ENCODE data around the gene RFTN2. TPM values are rescaled to one million over a fixed set of nuclear protein-coding genes. Genes with fewer than 3 reads are reported as not detected.
"Not testable (repeated sequence)": the region's sequence is repeated elsewhere in the genome, so short reads cannot be mapped to it uniquely, and the experiment has no call there.

Gene RFTN2
- total and polyA plus RNA-seq, 4 donors, result 0.40 to 22.6 (median 2.0) TPM

GRCh38 chr2:197558393-197558792 is 117.0 kb downstream of the RFTN2 start:
- TF ChIP-seq CTCF (IDR thresholded peaks at IDR 0.05; ENCODE audit: control extremely low read depth, extremely low read depth), result no peak
- Histone ChIP-seq H3K9me3 (ENCODE audit: control insufficient read depth in 4 of 4, insufficient read depth in 3 of 4, low read length in 3 of 4) (no peaks in the 10 kb centered on the region), H3K27me3 (ENCODE audit: control insufficient read depth in 3 of 3, insufficient read depth in 3 of 3, low read length in 2 of 3) (no peaks in the 10 kb centered on the region), H3K9ac (ENCODE audit: insufficient read depth in 1 of 2, low read length in 2 of 2) (no peak overlapping the region), H3K27ac (ENCODE audit: low read depth in 1 of 2, low read length in 1 of 2) (no peak overlapping the region), H3K4me3 (no peak overlapping the region), H3K4me1 (ENCODE audit: control insufficient read depth in 5 of 5, insufficient read depth in 5 of 5, low read length in 5 of 5) (peaks cover 0 to 5% (median 0%) of the 10 kb centered on the region in 5 donors), H3K36me3 (ENCODE audit: control insufficient read depth in 4 of 4, insufficient read depth in 4 of 4, low read length in 4 of 4) (peaks cover 0 to 13% (median 6%) of the 10 kb centered on the region in 4 donors)
- ATAC-seq (ENCODE audit: insufficient read depth, low FRiP score) (no peak), DNase-seq (no peak)
- WGBS, 2 donors, result 96 to 97% methylated on average over 3 of the region's 3 CpGs

- no peaks in the 10 kb centered on the region for H3K27me3 ChIP-seq (ENCODE audit: control insufficient read depth in 3 of 3, insufficient read depth in 3 of 3, low read length in 2 of 3)
- 15 to 30% methylated on average over 1 of the region's 1 CpG for WGBS, 2 donors
- DNase-seq (peak in 2 of 3 donors; percentile 16 to 37), ATAC-seq (ENCODE audit: insufficient read depth, low FRiP score) (peak; percentile 45)
- H3K9ac ChIP-seq (ENCODE audit: insufficient read depth in 1 of 2, low read length in 2 of 2), result no peak overlapping the region
- H3K4me3 ChIP-seq, result no peak overlapping the region
- no peaks in the 10 kb centered on the region for H3K9me3 ChIP-seq (ENCODE audit: control insufficient read depth in 4 of 4, insufficient read depth in 3 of 4, low read length in 3 of 4)
- TF ChIP-seq CTCF (IDR thresholded peaks at IDR 0.05; ENCODE audit: control extremely low read depth, extremely low read depth), result no peak
- H3K27ac ChIP-seq (ENCODE audit: low read depth in 1 of 2, low read length in 1 of 2), result no peak overlapping the region
- H3K4me1 ChIP-seq (ENCODE audit: control insufficient read depth in 5 of 5, insufficient read depth in 5 of 5, low read length in 5 of 5), result peaks cover 0 to 5% (median 0%) of the 10 kb centered on the region in 5 donors
- peaks cover 0 to 17% (median 8%) of the 10 kb centered on the region in 4 donors for H3K36me3 ChIP-seq (ENCODE audit: control insufficient read depth in 4 of 4, insufficient read depth in 4 of 4, low read length in 4 of 4)
These were observed 118.9 kb downstream of the RFTN2 start for GRCh38 chr2:197556456-197556855.

- Histone ChIP-seq H3K27ac (ENCODE audit: low read depth in 1 of 2, low read length in 1 of 2) (no peak overlapping the region), H3K27me3 (ENCODE audit: control insufficient read depth in 3 of 3, insufficient read depth in 3 of 3, low read length in 2 of 3) (no peaks in the 10 kb centered on the region), H3K9ac (ENCODE audit: insufficient read depth in 1 of 2, low read length in 2 of 2) (no peak overlapping the region), H3K9me3 (ENCODE audit: control insufficient read depth in 4 of 4, insufficient read depth in 3 of 4, low read length in 3 of 4) (no peaks in the 10 kb centered on the region), H3K4me3 (no peak overlapping the region), H3K36me3 (ENCODE audit: control insufficient read depth in 4 of 4, insufficient read depth in 4 of 4, low read length in 4 of 4) (peaks cover 6 to 20% (median 8%) of the 10 kb centered on the region in 4 donors), H3K4me1 (ENCODE audit: control insufficient read depth in 5 of 5, insufficient read depth in 5 of 5, low read length in 5 of 5) (peaks cover 0 to 5% (median 0%) of the 10 kb centered on the region in 5 donors)
- no peak for TF ChIP-seq CTCF (IDR thresholded peaks at IDR 0.05; ENCODE audit: control extremely low read depth, extremely low read depth)
- ATAC-seq (ENCODE audit: insufficient read depth, low FRiP score) (no peak), DNase-seq (no peak)
These were observed 119.9 kb downstream of the RFTN2 start for GRCh38 chr2:197555467-197555866.

GRCh38 chr2:197551260-197551659 is 124.1 kb downstream of the RFTN2 start:
- not testable (repeated sequence) for DNase-seq

More at GRCh38 chr2:197551260-197551659, 124.1 kb downstream of the RFTN2 start:
- not testable (repeated sequence) for H3K9me3 ChIP-seq (ENCODE audit: control insufficient read depth in 4 of 4, insufficient read depth in 3 of 4, low read length in 3 of 4); ATAC-seq (ENCODE audit: insufficient read depth, low FRiP score); H3K9ac ChIP-seq (ENCODE audit: insufficient read depth in 1 of 2, low read length in 2 of 2); H3K27ac ChIP-seq (ENCODE audit: low read depth in 1 of 2, low read length in 1 of 2); H3K27me3 ChIP-seq (ENCODE audit: control insufficient read depth in 3 of 3, insufficient read depth in 3 of 3, low read length in 2 of 3); H3K4me1 ChIP-seq (ENCODE audit: control insufficient read depth in 5 of 5, insufficient read depth in 5 of 5, low read length in 5 of 5); H3K4me3 ChIP-seq
- 69 to 85% methylated on average over 2 of the region's 2 CpGs for WGBS, 2 donors
- peaks cover 6 to 17% (median 15%) of the 10 kb centered on the region in 4 donors for H3K36me3 ChIP-seq (ENCODE audit: control insufficient read depth in 4 of 4, insufficient read depth in 4 of 4, low read length in 4 of 4)
